ENCODE results near the gene COG5. TPM values are rescaled to one million over a fixed set of nuclear protein-coding genes. Genes with fewer than 3 reads are reported as not detected.

Gene COG5
- total and polyA plus RNA-seq, 2 experiments from 2014 or later: 15.4 to 36.5 TPM

GRCh38 chr7:107359520-107360316 is 204.0 kb downstream of the COG5 start:
- Mint-ChIP-seq H3K27me3 (ENCODE audit: insufficient read depth, low read depth, poor library complexity) (no peaks in the 10 kb centered on the region), H3K4me1 (no peaks in the 10 kb centered on the region), H3K9me3 (peaks cover 31% of the 10 kb centered on the region), H3K36me3 (ENCODE audit: low read depth) (peaks cover 52% of the 10 kb centered on the region), H3K27ac (no peak overlapping the region), H3K4me3 (no peak overlapping the region)
- Histone ChIP-seq H3K27me3 (ENCODE audit: insufficient read depth) (no peaks in the 10 kb centered on the region), H3K79me2 (replicated peaks; ENCODE audit: insufficient read depth) (no peaks in the 10 kb centered on the region), H3K36me3 (ENCODE audit: insufficient read depth) (peaks cover 11% of the 10 kb centered on the region; the same call in 1 of the 2 replicates), H3F3A (replicated peaks; ENCODE audit: low read depth) (no peaks in the 10 kb centered on the region), H3K9me2 (ENCODE audit: insufficient read depth) (peaks cover 2% of the 10 kb centered on the region; the same call in 1 of the 2 replicates), H2AFZ (no peak overlapping the region), H4K20me1 (replicated peaks; ENCODE audit: insufficient read depth) (no peaks in the 10 kb centered on the region), H3K27ac (ENCODE audit: low read depth) (no peak overlapping the region), H3K4me3 (no peak overlapping the region), H3K4me2 (no peak overlapping the region), H3K4me1 (ENCODE audit: insufficient read depth) (no peaks in the 10 kb centered on the region)
- DNase-seq (ENCODE audit: low spot score) (no peak), ATAC-seq (no peak)
- TF ChIP-seq NANOG (IDR thresholded peaks at IDR 0.05; ENCODE audit: borderline replicate concordance) (no peak), ZNF114 (CRISPR knock-in tag; IDR thresholded peaks at IDR 0.05) (no peak), EZH2phosphoT487 (IDR thresholded peaks at IDR 0.05; ENCODE audit: unreplicated experiment) (no peak), ZNF331 (CRISPR knock-in tag; IDR thresholded peaks at IDR 0.05; ENCODE audit: low read depth) (no peak), POLR2AphosphoS5 (IDR thresholded peaks at IDR 0.05; ENCODE audit: low read depth) (no peak), CTCF (conservative IDR thresholded peaks at IDR 0.05; ENCODE audit: low read depth in 2 of 2) (no peak), JUNB (IDR thresholded peaks at IDR 0.05; ENCODE audit: unreplicated experiment) (no peak), STAT1 (IDR thresholded peaks at IDR 0.05; ENCODE audit: unreplicated experiment) (no peak)
- TF ChIP-seq, protein P1, sequence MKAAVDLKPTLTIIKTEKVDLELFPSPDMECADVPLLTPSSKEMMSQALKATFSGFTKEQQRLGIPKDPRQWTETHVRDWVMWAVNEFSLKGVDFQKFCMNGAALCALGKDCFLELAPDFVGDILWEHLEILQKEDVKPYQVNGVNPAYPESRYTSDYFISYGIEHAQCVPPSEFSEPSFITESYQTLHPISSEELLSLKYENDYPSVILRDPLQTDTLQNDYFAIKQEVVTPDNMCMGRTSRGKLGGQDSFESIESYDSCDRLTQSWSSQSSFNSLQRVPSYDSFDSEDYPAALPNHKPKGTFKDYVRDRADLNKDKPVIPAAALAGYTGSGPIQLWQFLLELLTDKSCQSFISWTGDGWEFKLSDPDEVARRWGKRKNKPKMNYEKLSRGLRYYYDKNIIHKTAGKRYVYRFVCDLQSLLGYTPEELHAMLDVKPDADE (IDR thresholded peaks at IDR 0.05): no peak
- TF ChIP-seq, protein P2, sequence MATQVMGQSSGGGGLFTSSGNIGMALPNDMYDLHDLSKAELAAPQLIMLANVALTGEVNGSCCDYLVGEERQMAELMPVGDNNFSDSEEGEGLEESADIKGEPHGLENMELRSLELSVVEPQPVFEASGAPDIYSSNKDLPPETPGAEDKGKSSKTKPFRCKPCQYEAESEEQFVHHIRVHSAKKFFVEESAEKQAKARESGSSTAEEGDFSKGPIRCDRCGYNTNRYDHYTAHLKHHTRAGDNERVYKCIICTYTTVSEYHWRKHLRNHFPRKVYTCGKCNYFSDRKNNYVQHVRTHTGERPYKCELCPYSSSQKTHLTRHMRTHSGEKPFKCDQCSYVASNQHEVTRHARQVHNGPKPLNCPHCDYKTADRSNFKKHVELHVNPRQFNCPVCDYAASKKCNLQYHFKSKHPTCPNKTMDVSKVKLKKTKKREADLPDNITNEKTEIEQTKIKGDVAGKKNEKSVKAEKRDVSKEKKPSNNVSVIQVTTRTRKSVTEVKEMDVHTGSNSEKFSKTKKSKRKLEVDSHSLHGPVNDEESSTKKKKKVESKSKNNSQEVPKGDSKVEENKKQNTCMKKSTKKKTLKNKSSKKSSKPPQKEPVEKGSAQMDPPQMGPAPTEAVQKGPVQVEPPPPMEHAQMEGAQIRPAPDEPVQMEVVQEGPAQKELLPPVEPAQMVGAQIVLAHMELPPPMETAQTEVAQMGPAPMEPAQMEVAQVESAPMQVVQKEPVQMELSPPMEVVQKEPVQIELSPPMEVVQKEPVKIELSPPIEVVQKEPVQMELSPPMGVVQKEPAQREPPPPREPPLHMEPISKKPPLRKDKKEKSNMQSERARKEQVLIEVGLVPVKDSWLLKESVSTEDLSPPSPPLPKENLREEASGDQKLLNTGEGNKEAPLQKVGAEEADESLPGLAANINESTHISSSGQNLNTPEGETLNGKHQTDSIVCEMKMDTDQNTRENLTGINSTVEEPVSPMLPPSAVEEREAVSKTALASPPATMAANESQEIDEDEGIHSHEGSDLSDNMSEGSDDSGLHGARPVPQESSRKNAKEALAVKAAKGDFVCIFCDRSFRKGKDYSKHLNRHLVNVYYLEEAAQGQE (IDR thresholded peaks at IDR 0.05; ENCODE audit: unreplicated experiment): no peak
